ENCODE data around the gene CCDC192. TPM values are rescaled to one million over a fixed set of nuclear protein-coding genes. Genes with fewer than 3 reads are reported as not detected.
A peak's percentile ranks its signal among the peaks of the same experiment; 100 is the strongest.

CCDC192 gene
- total and polyA plus RNA-seq, 2 experiments from 2014 or later: 0.40 TPM; not detected in 1

DNA sequence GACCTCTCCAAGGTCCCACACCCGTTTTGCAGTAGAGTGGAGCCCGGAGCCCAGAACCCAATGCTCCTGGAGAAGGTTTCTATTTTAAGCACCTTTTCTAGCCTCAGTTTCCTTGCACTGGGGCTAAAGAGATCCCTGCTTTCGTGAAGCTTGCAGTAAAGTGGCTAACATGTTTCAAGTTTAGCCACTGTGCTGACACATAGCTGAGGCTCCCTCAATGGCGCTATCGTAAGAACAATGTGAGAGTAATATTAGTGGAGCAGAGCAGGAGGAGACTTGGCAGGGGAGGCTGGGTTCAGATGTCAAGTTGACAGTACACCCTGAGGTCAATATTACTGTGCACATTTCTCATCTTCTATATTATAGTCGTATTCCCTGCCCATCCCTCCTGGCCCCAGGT, 46.4 kb upstream of the CCDC192 start:
- no peak overlapping the region for H3K4me3 Mint-ChIP-seq
- DNase-seq (ENCODE audit: low spot score) (no peak), ATAC-seq (no peak)
- no peaks in the 10 kb centered on the region for H3K27me3 Mint-ChIP-seq (ENCODE audit: insufficient read depth, low read depth, poor library complexity)
- H3K9me2 ChIP-seq (ENCODE audit: insufficient read depth): no peaks in the 10 kb centered on the region
- TF ChIP-seq CREB1 (CRISPR knock-in tag; IDR thresholded peaks at IDR 0.05; ENCODE audit: low read depth): no peak
- TF ChIP-seq, protein P1, sequence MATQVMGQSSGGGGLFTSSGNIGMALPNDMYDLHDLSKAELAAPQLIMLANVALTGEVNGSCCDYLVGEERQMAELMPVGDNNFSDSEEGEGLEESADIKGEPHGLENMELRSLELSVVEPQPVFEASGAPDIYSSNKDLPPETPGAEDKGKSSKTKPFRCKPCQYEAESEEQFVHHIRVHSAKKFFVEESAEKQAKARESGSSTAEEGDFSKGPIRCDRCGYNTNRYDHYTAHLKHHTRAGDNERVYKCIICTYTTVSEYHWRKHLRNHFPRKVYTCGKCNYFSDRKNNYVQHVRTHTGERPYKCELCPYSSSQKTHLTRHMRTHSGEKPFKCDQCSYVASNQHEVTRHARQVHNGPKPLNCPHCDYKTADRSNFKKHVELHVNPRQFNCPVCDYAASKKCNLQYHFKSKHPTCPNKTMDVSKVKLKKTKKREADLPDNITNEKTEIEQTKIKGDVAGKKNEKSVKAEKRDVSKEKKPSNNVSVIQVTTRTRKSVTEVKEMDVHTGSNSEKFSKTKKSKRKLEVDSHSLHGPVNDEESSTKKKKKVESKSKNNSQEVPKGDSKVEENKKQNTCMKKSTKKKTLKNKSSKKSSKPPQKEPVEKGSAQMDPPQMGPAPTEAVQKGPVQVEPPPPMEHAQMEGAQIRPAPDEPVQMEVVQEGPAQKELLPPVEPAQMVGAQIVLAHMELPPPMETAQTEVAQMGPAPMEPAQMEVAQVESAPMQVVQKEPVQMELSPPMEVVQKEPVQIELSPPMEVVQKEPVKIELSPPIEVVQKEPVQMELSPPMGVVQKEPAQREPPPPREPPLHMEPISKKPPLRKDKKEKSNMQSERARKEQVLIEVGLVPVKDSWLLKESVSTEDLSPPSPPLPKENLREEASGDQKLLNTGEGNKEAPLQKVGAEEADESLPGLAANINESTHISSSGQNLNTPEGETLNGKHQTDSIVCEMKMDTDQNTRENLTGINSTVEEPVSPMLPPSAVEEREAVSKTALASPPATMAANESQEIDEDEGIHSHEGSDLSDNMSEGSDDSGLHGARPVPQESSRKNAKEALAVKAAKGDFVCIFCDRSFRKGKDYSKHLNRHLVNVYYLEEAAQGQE (IDR thresholded peaks at IDR 0.05; ENCODE audit: unreplicated experiment): no peak
- no peak for TF ChIP-seq POLR2AphosphoS5 (IDR thresholded peaks at IDR 0.05; ENCODE audit: low read depth)
- no peak for TF ChIP-seq NANOG (IDR thresholded peaks at IDR 0.05; ENCODE audit: borderline replicate concordance)
- H3K9me3 Mint-ChIP-seq: no peaks in the 10 kb centered on the region
- no peak overlapping the region for H3K27ac ChIP-seq (ENCODE audit: low read depth)
- no peaks in the 10 kb centered on the region for H3K36me3 ChIP-seq (ENCODE audit: insufficient read depth)
- H3F3A ChIP-seq (replicated peaks; ENCODE audit: low read depth): no peaks in the 10 kb centered on the region
- no peaks in the 10 kb centered on the region for H3K27me3 ChIP-seq (ENCODE audit: insufficient read depth)
- H2AFZ ChIP-seq: peak overlapping the region; percentile 1; the same call in 1 of the 2 replicates
- H3K4me1 Mint-ChIP-seq: peaks cover 17% of the 10 kb centered on the region
- H3K4me1 ChIP-seq (ENCODE audit: insufficient read depth): peaks cover 7% of the 10 kb centered on the region; the same call in 1 of the 2 replicates
- H3K27ac Mint-ChIP-seq: no peak overlapping the region
- H3K4me3 ChIP-seq: no peak overlapping the region
- no peak overlapping the region for H3K4me2 ChIP-seq
- H3K79me2 ChIP-seq (replicated peaks; ENCODE audit: insufficient read depth): no peaks in the 10 kb centered on the region
- no peaks in the 10 kb centered on the region for H3K36me3 Mint-ChIP-seq (ENCODE audit: low read depth)
- H4K20me1 ChIP-seq (replicated peaks; ENCODE audit: insufficient read depth): no peaks in the 10 kb centered on the region

DNA sequence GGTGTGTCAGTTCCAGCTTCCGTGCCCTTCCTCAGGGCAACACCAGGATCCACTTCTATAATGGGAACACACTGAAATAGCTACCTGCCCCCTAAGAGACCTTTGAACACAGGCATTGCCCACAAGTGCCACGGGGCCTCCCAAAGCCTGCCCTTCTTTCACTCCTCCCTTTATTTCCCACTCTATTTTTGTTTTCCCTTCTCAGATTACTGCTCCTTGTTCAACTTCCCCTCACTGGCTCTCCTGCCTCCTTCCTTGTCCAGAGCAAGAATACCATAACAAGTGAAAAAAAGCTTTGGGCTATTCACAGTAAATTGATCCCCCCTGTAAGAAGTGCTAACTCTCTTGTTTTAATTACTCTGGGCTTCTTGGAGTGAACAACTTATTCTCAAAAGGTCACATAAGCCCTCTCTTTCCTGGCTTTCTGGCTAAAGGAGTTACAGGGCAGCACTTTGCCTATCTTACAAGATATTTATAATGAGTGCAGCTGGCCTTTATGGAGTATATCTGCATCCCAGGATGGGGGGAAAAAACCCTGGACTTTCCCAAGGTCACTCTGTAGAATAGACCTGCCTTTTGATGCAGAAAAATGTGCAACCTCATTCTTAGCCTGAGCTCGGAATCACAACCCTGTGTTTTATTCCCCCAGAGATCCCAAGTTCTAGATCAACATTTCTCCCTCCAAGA, 43.0 kb upstream of the CCDC192 start:
- Mint-ChIP-seq H3K9me3 (no peaks in the 10 kb centered on the region), H3K4me1 (peaks cover 17% of the 10 kb centered on the region), H3K4me3 (no peak overlapping the region), H3K27me3 (ENCODE audit: insufficient read depth, low read depth, poor library complexity) (no peaks in the 10 kb centered on the region), H3K27ac (peak overlapping the region; percentile 42; the same call in 1 of the 2 replicates), H3K36me3 (ENCODE audit: low read depth) (no peaks in the 10 kb centered on the region)
- Histone ChIP-seq H4K20me1 (replicated peaks; ENCODE audit: insufficient read depth) (no peaks in the 10 kb centered on the region), H3K9me2 (ENCODE audit: insufficient read depth) (no peaks in the 10 kb centered on the region), H3K36me3 (ENCODE audit: insufficient read depth) (no peaks in the 10 kb centered on the region), H3K4me2 (peak overlapping the region; percentile 58; the same call in 1 of the 2 replicates), H3K4me1 (ENCODE audit: insufficient read depth) (peaks cover 7% of the 10 kb centered on the region; the same call in 1 of the 2 replicates), H3K79me2 (replicated peaks; ENCODE audit: insufficient read depth) (no peaks in the 10 kb centered on the region), H3K27me3 (ENCODE audit: insufficient read depth) (no peaks in the 10 kb centered on the region), H3K27ac (ENCODE audit: low read depth) (no peak overlapping the region), H2AFZ (peak overlapping the region; percentile 83), H3F3A (replicated peaks; ENCODE audit: low read depth) (no peaks in the 10 kb centered on the region), H3K4me3 (no peak overlapping the region)
- DNase-seq (ENCODE audit: low spot score): peak; percentile 13
- peak; percentile 66; the same call in 2 of the 3 replicates for ATAC-seq
- TF ChIP-seq POLR2AphosphoS5 (IDR thresholded peaks at IDR 0.05; ENCODE audit: low read depth): no peak
- TF ChIP-seq, protein P1 (IDR thresholded peaks at IDR 0.05; ENCODE audit: unreplicated experiment): no peak
- no peak for TF ChIP-seq NANOG (IDR thresholded peaks at IDR 0.05; ENCODE audit: borderline replicate concordance)
- TF ChIP-seq CREB1 (CRISPR knock-in tag; IDR thresholded peaks at IDR 0.05; ENCODE audit: low read depth): no peak
- TF ChIP-seq, protein P2, sequence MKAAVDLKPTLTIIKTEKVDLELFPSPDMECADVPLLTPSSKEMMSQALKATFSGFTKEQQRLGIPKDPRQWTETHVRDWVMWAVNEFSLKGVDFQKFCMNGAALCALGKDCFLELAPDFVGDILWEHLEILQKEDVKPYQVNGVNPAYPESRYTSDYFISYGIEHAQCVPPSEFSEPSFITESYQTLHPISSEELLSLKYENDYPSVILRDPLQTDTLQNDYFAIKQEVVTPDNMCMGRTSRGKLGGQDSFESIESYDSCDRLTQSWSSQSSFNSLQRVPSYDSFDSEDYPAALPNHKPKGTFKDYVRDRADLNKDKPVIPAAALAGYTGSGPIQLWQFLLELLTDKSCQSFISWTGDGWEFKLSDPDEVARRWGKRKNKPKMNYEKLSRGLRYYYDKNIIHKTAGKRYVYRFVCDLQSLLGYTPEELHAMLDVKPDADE (IDR thresholded peaks at IDR 0.05): no peak
- no peak for TF ChIP-seq JUNB (IDR thresholded peaks at IDR 0.05; ENCODE audit: unreplicated experiment)
- TF ChIP-seq, protein P3, sequence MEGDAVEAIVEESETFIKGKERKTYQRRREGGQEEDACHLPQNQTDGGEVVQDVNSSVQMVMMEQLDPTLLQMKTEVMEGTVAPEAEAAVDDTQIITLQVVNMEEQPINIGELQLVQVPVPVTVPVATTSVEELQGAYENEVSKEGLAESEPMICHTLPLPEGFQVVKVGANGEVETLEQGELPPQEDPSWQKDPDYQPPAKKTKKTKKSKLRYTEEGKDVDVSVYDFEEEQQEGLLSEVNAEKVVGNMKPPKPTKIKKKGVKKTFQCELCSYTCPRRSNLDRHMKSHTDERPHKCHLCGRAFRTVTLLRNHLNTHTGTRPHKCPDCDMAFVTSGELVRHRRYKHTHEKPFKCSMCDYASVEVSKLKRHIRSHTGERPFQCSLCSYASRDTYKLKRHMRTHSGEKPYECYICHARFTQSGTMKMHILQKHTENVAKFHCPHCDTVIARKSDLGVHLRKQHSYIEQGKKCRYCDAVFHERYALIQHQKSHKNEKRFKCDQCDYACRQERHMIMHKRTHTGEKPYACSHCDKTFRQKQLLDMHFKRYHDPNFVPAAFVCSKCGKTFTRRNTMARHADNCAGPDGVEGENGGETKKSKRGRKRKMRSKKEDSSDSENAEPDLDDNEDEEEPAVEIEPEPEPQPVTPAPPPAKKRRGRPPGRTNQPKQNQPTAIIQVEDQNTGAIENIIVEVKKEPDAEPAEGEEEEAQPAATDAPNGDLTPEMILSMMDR (conservative IDR thresholded peaks at IDR 0.05; ENCODE audit: low read depth in 2 of 2): no peak
- TF ChIP-seq ZNF331 (CRISPR knock-in tag; IDR thresholded peaks at IDR 0.05; ENCODE audit: low read depth): no peak
- no peak for TF ChIP-seq EZH2phosphoT487 (IDR thresholded peaks at IDR 0.05; ENCODE audit: unreplicated experiment)
- no peak for TF ChIP-seq STAT1 (IDR thresholded peaks at IDR 0.05; ENCODE audit: unreplicated experiment)
